ENCODE measurements around the gene UBTD2. TPM values are rescaled to one million over a fixed set of nuclear protein-coding genes. Genes with fewer than 3 reads are reported as not detected.

Gene UBTD2
- total and polyA plus RNA-seq, 2 experiments from 2014 or later: 23.9 to 26.2 TPM

GRCh38 chr5:172175263-172175719 is 108.3 kb downstream of the UBTD2 start:
- no peaks in the 10 kb centered on the region for H3K27me3 ChIP-seq
- H3K9me3 ChIP-seq (ENCODE audit: low read depth): no peaks in the 10 kb centered on the region
- no peak overlapping the region for H3K27ac ChIP-seq
- DNase-seq (ENCODE audit: low read depth in 1 of 2, low spot score in 1 of 2): peak in 1 of 2 donors; percentile 20
- H3K36me3 ChIP-seq: no peaks in the 10 kb centered on the region
- no peak for TF ChIP-seq CTCF (IDR thresholded peaks at IDR 0.05; ENCODE audit: low read depth, low read length)
- H3K4me3 ChIP-seq: no peak overlapping the region
- H3K4me1 ChIP-seq (ENCODE audit: low read depth): peaks cover 13% of the 10 kb centered on the region

- H3K4me1 ChIP-seq (ENCODE audit: low read depth): peaks cover 12% of the 10 kb centered on the region
- H3K36me3 ChIP-seq: no peaks in the 10 kb centered on the region
- H3K4me3 ChIP-seq: no peak overlapping the region
- no peaks in the 10 kb centered on the region for H3K9me3 ChIP-seq (ENCODE audit: low read depth)
- no peak for TF ChIP-seq CTCF (IDR thresholded peaks at IDR 0.05; ENCODE audit: low read depth, low read length)
- no peak overlapping the region for H3K27ac ChIP-seq
- no peaks in the 10 kb centered on the region for H3K27me3 ChIP-seq
- DNase-seq (ENCODE audit: low read depth in 1 of 2, low spot score in 1 of 2): peak in 1 of 2 donors; percentile 67
These were observed 109.9 kb downstream of the UBTD2 start for GRCh38 chr5:172173564-172174153.

- Histone ChIP-seq H3K4me3 (no peak overlapping the region), H3K9me3 (ENCODE audit: low read depth) (no peaks in the 10 kb centered on the region), H3K36me3 (no peaks in the 10 kb centered on the region), H3K27me3 (no peaks in the 10 kb centered on the region), H3K27ac (no peak overlapping the region), H3K4me1 (ENCODE audit: low read depth) (peaks cover 15% of the 10 kb centered on the region)
- no peak for TF ChIP-seq CTCF (IDR thresholded peaks at IDR 0.05; ENCODE audit: low read depth, low read length)
- no peak for DNase-seq (ENCODE audit: low read depth in 1 of 2, low spot score in 1 of 2)
These were observed 110.5 kb downstream of the UBTD2 start for GRCh38 chr5:172172912-172173563.

- DNase-seq (ENCODE audit: low read depth in 1 of 2, low spot score in 1 of 2): no peak
These were observed 112.4 kb downstream of the UBTD2 start for GRCh38 chr5:172171118-172171517.

GRCh38 chr5:172170251-172170701 is 113.3 kb downstream of the UBTD2 start:
- no peaks in the 10 kb centered on the region for H3K9me3 ChIP-seq (ENCODE audit: low read depth)
- H3K36me3 ChIP-seq: no peaks in the 10 kb centered on the region
- DNase-seq (ENCODE audit: low read depth in 1 of 2, low spot score in 1 of 2): no peak
- no peak overlapping the region for H3K27ac ChIP-seq
- H3K4me3 ChIP-seq: no peak overlapping the region
- peaks cover 24% of the 10 kb centered on the region for H3K4me1 ChIP-seq (ENCODE audit: low read depth)
- H3K27me3 ChIP-seq: no peaks in the 10 kb centered on the region
- TF ChIP-seq CTCF (IDR thresholded peaks at IDR 0.05; ENCODE audit: low read depth, low read length): no peak

More at GRCh38 chr5:172171118-172171517, 112.4 kb downstream of the UBTD2 start:
- no peak for TF ChIP-seq CTCF (IDR thresholded peaks at IDR 0.05; ENCODE audit: low read depth, low read length)
- no peaks in the 10 kb centered on the region for H3K36me3 ChIP-seq
- H3K4me3 ChIP-seq: no peak overlapping the region
- no peak overlapping the region for H3K27ac ChIP-seq
- H3K27me3 ChIP-seq: no peaks in the 10 kb centered on the region
- H3K4me1 ChIP-seq (ENCODE audit: low read depth): peaks cover 24% of the 10 kb centered on the region
- H3K9me3 ChIP-seq (ENCODE audit: low read depth): no peaks in the 10 kb centered on the region

Measured in cardiac muscle cell (in vitro differentiated cells and primary cell).